Stomach (tissue), 4 donors: ENCODE results near the gene ZNF831.

Source experiments
- EP300 ChIP-seq: sonication (generic); formaldehyde crosslinking; IDR thresholded peaks from one replicate; pipeline ENCODE4 v1.6.1; 2017; ENCODE audit warnings: antibody characterized with exemption
- POLR2A ChIP-seq, 4 donors: fragments of 450-650 bp; IDR thresholded peaks; one replicate each; pipeline ENCODE4 v1.6.1; 2016; ENCODE audit warnings: antibody characterized with exemption in 4 of 4, control low read depth in 2 of 4, mild to moderate bottlenecking in 1 of 4, moderate library complexity in 1 of 4
- POLR2AphosphoS5 ChIP-seq, 3 donors: sonication (generic); formaldehyde crosslinking; IDR thresholded peaks; one replicate each; pipeline ENCODE4 v1.6.1; 2016; ENCODE audit warnings: antibody characterized with exemption in 3 of 3
- TF ChIP-seq, protein P1 (sequence below), 7 experiments: fragments of 450-650 bp in 4 of 7; fragments of 200-600 bp in 3 of 7; sonication (generic) in 3 of 7; IDR thresholded peaks; one replicate each; pipeline ENCODE4 v1.5.1; 2016 to 2019; ENCODE audit warnings: antibody characterized with exemption in 7 of 7, control low read depth in 2 of 7, mild to moderate bottlenecking in 1 of 7

- TF ChIP-seq, protein P1, sequence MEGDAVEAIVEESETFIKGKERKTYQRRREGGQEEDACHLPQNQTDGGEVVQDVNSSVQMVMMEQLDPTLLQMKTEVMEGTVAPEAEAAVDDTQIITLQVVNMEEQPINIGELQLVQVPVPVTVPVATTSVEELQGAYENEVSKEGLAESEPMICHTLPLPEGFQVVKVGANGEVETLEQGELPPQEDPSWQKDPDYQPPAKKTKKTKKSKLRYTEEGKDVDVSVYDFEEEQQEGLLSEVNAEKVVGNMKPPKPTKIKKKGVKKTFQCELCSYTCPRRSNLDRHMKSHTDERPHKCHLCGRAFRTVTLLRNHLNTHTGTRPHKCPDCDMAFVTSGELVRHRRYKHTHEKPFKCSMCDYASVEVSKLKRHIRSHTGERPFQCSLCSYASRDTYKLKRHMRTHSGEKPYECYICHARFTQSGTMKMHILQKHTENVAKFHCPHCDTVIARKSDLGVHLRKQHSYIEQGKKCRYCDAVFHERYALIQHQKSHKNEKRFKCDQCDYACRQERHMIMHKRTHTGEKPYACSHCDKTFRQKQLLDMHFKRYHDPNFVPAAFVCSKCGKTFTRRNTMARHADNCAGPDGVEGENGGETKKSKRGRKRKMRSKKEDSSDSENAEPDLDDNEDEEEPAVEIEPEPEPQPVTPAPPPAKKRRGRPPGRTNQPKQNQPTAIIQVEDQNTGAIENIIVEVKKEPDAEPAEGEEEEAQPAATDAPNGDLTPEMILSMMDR (IDR thresholded peaks at IDR 0.05) = no peak
- no peak for TF ChIP-seq EP300
- TF ChIP-seq POLR2AphosphoS5 (IDR thresholded peaks at IDR 0.05) = no peak
- no peak for TF ChIP-seq POLR2A (IDR thresholded peaks at IDR 0.05)
Observed at GRCh38 chr20:59246691-59247400, 83.2 kb downstream of the ZNF831 start.
